Erythroblast (primary cell): ENCODE measurements around the gene PBXIP1.

Experiments used
- GATA1 ChIP-seq: IDR thresholded peaks from 2 replicates; pipeline ENCODE4 v1.6.1; 2011; ENCODE audit warnings: low read depth, mild to moderate bottlenecking, control low read depth, low read length, moderate library complexity
- POLR2A ChIP-seq: IDR thresholded peaks from 2 replicates; pipeline ENCODE4 v1.6.1; 2011; ENCODE audit warnings: mild to moderate bottlenecking, low read length

DNA sequence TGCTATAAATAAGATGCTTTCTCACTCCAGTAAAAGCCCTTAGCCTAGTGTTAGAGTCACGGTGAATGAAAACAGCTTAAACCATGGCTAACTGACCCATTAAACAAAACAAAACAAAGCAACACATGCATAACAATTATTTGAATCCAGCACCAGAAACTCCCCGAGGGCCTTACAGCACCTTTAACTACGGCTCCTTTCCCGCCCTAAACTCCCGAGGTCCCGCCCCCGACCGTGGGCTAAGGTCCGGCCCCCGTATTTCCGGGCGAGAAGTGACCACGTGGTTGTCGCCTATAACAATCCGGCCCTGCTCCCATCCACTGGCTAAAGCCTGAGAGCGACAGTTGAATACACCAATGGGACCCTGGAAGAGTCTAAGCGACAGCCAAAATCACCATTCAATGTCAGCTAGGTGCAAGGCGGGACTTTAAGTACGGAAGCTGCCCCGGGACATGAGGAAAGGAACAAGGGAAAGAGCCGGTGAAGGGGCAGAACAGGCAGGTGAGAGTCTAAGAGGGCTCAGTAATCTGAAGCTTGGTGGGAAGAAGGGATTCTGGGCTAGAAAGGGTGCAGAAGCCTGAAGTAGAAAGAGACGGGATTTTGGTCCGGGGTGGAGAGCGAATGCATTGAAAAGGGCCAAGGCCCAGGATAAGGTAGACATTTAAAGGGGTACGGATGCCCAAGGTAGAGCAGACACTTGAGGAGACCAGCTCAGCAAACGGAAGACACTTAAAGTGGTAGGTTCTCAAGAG is 27.2 kb upstream of the PBXIP1 start, which contains the start of gene FLAD1:
- TF ChIP-seq POLR2A (peak; percentile 67), GATA1 (no peak)
